MG63 (cell line): ENCODE measurements around the gene MAP3K14. TPM values are rescaled to one million over a fixed set of nuclear protein-coding genes. Genes with fewer than 3 reads are reported as not detected.

Experiments
- DNase-seq: peaks from one replicate; pipeline ENCODE4 v3.0.0-alpha.2; 2020
- H3K27me3 ChIP-seq: fragments of 250-450 bp; sonication (Bioruptor Pico); 2 replicates; pipeline ENCODE4 v1.5.1; 2020; ENCODE audit warnings: mild to moderate bottlenecking, moderate library complexity
- H3K36me3 ChIP-seq: fragments of 250-450 bp; sonication (Bioruptor Pico); 2 replicates; pipeline ENCODE4 v1.5.1; 2020; ENCODE audit warnings: mild to moderate bottlenecking, moderate library complexity
- H3K4me3 ChIP-seq: fragments of 250-450 bp; sonication (Bioruptor Pico); 2 replicates; pipeline ENCODE4 v1.5.1; 2020; ENCODE audit warnings: mild to moderate bottlenecking, moderate library complexity
- H3K9me3 ChIP-seq: fragments of 250-450 bp; sonication (Bioruptor Pico); 2 replicates; pipeline ENCODE4 v1.5.1; 2020; ENCODE audit warnings: mild to moderate bottlenecking, moderate library complexity
- total RNA-seq: library from RNA; depleted of rRNA; stranded (reverse); fragments of >200 nt; shearing (Covaris generic); gene quantifications from 2 replicates; pipeline ENCODE4 v1.2.3, GENCODE V29; 2014; ENCODE audit warnings: low replicate concordance

MAP3K14 gene
- total RNA-seq, 1 experiment from 2014 or later, result 13.4 TPM

DNA sequence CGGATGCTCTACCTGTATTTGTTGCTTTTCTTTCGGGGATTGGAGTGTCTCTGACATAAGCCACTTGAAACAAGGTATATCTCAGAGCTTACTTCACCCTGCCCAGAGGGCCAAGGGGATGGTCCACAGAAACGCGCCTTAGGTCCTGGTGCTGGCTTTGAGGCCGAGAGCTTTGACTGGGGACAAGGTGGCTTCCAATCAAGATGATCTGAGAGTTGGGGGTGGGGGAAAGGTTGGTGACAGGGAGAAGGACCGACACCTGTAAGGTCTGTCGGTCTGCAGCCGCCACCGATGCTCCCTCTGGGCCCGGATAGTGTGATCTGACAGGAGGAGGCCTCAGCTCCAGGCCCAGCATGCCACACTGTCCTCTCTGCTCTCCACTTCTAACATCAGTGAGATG, 33.1 kb downstream of the MAP3K14 start:
- Histone ChIP-seq H3K36me3 (peaks cover 89% of the 10 kb centered on the region), H3K4me3 (no peak overlapping the region), H3K27me3 (no peaks in the 10 kb centered on the region)

GRCh38 chr17:45282683-45283644, 33.9 kb downstream of the MAP3K14 start:
- H3K4me3 ChIP-seq, result no peak overlapping the region
- DNase-seq, result no peak
- H3K27me3 ChIP-seq, result no peaks in the 10 kb centered on the region
- peaks cover 82% of the 10 kb centered on the region for H3K36me3 ChIP-seq
- H3K9me3 ChIP-seq, result no peaks in the 10 kb centered on the region

More for the DNA sequence above, 33.1 kb downstream of the MAP3K14 start:
- DNase-seq, result no peak
- no peaks in the 10 kb centered on the region for H3K9me3 ChIP-seq

GRCh38 chr17:45279898-45280297, 36.9 kb downstream of the MAP3K14 start:
- Histone ChIP-seq H3K9me3 (no peaks in the 10 kb centered on the region), H3K4me3 (no peak overlapping the region), H3K27me3 (no peaks in the 10 kb centered on the region), H3K36me3 (peaks cover 72% of the 10 kb centered on the region)
- no peak for DNase-seq

- DNase-seq, result peak; percentile 64
- Histone ChIP-seq H3K9me3 (no peaks in the 10 kb centered on the region), H3K27me3 (no peaks in the 10 kb centered on the region), H3K36me3 (peaks cover 72% of the 10 kb centered on the region), H3K4me3 (no peak overlapping the region)
Measured at GRCh38 chr17:45277992-45278391, 38.8 kb downstream of the MAP3K14 start.

DNA sequence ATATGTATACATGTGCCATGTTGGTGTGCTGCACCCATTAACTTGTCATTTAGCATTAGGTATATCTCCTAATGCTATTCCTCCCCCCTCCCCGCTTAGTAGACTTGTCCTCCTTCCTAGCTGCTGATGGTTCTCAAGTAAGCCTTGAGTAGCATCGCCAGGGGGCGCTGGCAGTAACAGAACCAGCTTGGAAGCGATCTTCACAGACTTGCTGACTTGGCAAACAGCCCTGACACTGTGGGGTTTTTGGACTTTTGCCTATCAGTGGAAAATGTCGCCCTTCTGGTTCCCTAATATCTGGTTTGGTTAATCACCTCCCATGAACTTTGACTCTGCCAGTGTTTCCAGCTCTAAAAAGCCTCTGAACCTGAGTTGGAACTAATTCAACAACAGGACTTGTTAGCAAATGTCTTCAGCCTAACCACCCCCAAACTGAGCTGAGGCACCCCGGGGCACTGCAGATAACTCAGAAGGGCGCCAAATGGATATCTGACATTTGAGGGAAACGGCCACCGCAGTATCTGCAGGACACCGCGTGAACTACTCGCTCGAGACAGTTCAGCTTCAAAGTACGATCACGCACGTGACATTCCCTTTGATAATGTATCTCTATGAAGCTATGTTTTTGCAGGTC, 39.5 kb downstream of the MAP3K14 start:
- DNase-seq, result peak; percentile 78
- no peaks in the 10 kb centered on the region for H3K27me3 ChIP-seq
- no peak overlapping the region for H3K4me3 ChIP-seq
- H3K36me3 ChIP-seq, result peaks cover 72% of the 10 kb centered on the region
- H3K9me3 ChIP-seq, result no peaks in the 10 kb centered on the region

DNA sequence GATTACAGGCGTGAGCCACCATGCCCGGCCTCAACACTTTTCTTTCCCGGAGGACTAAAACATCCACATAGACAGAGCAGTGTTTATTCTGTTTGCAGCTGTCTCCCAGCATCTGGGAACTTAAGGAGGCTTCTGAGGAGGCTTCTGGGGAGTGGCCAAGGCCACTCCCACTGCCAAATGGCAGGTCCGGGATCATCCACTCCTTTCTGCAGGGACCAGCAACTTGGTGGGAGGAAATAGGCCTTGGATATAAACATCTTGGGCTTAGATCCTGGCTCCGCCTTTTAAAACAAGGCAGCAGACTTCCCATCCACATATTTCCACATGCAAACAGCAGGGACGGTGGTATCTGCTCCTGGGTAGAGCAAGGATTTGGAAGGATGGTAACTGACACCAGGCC, 40.8 kb downstream of the MAP3K14 start:
- H3K9me3 ChIP-seq, result no peaks in the 10 kb centered on the region
- peaks cover 74% of the 10 kb centered on the region for H3K36me3 ChIP-seq
- no peak overlapping the region for H3K4me3 ChIP-seq
- no peaks in the 10 kb centered on the region for H3K27me3 ChIP-seq
- peak; percentile 53 for DNase-seq

DNA sequence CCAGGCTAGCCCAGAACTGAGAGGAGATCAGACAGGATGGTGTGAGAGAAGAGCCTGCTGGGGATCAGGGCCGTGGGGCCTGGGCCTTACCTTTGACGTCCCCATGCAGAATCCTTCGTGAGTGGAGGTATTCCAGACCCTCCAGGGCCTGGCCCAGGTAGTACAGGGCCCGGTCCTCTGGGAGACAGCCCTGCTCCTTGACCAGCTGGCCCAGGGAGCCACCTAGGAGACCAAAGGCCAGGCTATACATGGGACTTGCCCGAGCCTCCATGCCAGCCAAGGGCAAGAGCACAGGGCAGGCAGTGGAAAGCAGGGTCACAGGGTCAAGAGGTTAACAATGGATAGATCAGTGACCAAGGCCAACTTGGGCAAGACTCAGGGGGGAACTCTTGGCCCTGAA, 42.8 kb downstream of the MAP3K14 start:
- no peaks in the 10 kb centered on the region for H3K9me3 ChIP-seq
- no peak for DNase-seq
- H3K4me3 ChIP-seq, result no peak overlapping the region
- no peaks in the 10 kb centered on the region for H3K27me3 ChIP-seq
- peaks cover 79% of the 10 kb centered on the region for H3K36me3 ChIP-seq

DNA sequence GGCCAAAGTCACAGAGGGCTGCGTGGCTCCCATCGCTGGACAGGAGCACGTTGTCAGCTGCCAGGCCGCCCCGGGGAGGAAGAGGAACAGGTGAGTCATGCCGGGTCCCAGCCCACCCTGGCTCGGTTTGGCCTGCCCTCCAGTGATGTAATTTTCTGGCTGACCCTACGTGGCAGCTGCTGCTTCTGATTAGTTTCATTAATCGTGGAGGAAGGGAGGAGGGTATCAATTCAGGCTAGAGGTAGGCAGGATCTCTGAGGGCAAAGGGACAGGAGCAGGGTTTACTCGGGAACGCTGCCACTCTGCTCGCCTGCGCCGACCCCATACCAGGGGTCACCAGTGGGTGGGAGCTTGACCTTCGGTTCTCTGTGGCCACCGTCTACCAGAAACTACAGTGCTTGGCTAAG, 43.3 kb downstream of the MAP3K14 start:
- Histone ChIP-seq H3K9me3 (no peaks in the 10 kb centered on the region), H3K4me3 (no peak overlapping the region), H3K36me3 (peaks cover 84% of the 10 kb centered on the region), H3K27me3 (no peaks in the 10 kb centered on the region)
- DNase-seq, result peak; percentile 32

- no peak for DNase-seq
- peaks cover 94% of the 10 kb centered on the region for H3K36me3 ChIP-seq
- H3K4me3 ChIP-seq, result no peak overlapping the region
- no peaks in the 10 kb centered on the region for H3K27me3 ChIP-seq
- H3K9me3 ChIP-seq, result no peaks in the 10 kb centered on the region
Measured at GRCh38 chr17:45271603-45272002, 45.2 kb downstream of the MAP3K14 start.

DNA sequence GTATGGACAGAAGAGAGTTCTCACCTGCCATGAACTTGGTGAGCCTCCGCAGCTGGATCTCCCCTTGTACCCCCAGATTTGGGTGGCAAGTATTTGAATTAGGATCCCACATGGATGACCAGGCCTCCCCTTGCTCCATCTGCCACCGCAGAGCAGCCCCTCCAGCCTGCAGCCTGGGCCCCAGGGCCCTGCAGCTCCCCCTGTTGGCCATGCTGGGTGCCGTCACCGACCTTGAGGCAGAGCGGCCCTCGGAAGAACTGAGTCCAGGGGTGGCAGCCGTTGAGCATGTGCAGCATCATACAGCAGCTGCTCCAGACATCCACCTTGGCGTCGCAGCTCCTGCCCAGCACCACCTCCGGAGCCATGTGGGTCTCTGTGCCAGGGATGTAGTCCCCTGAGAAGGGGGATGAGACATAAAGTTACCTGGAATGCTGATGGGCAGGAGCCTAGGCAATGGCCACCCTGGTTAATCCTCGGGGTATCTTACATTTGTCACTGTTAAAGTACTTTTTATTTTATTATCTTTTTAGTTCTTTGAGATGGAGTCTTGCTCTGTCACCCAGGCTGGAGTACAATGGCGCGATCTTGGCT, 45.9 kb downstream of the MAP3K14 start:
- Histone ChIP-seq H3K9me3 (no peaks in the 10 kb centered on the region), H3K36me3 (peaks cover 97% of the 10 kb centered on the region), H3K4me3 (no peak overlapping the region), H3K27me3 (no peaks in the 10 kb centered on the region)
- no peak for DNase-seq

DNA sequence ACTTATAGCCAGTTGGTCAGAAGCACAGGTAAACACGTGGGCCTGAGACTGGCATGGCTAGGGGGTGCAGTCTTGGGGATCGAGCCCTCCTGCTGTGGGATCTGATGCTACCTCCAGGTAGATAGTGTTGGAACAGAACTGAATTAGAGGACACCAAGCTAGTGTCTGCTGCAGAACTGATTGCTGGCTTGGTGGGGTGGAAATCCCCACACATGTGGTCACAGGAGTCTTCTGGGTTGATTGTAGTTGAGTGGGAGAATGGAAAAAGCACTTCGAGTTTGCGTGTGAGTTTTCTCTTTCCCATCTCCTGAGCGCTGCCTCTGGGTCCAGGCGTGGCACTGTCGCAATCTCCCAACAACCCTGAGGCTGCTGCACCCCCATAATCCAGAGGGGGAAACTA, 46.9 kb downstream of the MAP3K14 start:
- H3K36me3 ChIP-seq, result peaks cover 97% of the 10 kb centered on the region
- no peak for DNase-seq
- no peaks in the 10 kb centered on the region for H3K9me3 ChIP-seq
- H3K4me3 ChIP-seq, result no peak overlapping the region
- H3K27me3 ChIP-seq, result no peaks in the 10 kb centered on the region

GRCh38 chr17:45267436-45268055, 49.3 kb downstream of the MAP3K14 start:
- DNase-seq, result no peak
- peaks cover 97% of the 10 kb centered on the region for H3K36me3 ChIP-seq
- H3K9me3 ChIP-seq, result no peaks in the 10 kb centered on the region
- H3K4me3 ChIP-seq, result no peak overlapping the region
- H3K27me3 ChIP-seq, result no peaks in the 10 kb centered on the region

DNA sequence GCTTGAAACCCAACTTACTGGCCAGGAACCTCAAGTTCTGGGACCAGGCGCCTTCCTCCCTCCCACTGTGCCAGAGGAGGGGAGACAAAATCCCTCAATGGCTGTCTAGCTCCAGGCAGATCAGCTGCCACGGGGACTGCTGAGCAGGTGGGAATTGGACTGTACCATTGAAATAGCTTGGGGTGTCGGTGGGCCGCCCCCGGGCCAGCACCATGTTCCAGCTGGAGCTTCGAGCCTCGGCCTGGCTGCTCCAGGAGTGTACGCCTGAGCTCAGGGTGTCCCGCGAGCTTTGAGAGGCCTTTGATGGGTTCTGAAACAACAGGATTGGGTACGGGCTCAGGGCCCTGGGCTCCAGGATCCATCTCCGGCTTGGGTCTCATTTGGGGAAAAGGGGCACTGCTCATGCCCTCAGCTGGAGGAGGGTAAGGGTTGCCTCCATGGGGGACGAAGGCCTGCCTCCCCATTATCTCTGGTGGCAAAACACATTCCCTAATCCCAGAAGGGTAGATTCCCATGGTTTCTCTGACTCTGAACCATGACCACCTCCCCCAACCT, 50.4 kb downstream of the MAP3K14 start:
- Histone ChIP-seq H3K27me3 (no peaks in the 10 kb centered on the region), H3K4me3 (no peak overlapping the region), H3K9me3 (no peaks in the 10 kb centered on the region), H3K36me3 (peaks cover 97% of the 10 kb centered on the region)
- no peak for DNase-seq

GRCh38 chr17:45265821-45266220, 51.0 kb downstream of the MAP3K14 start:
- H3K36me3 ChIP-seq, result peaks cover 93% of the 10 kb centered on the region
- H3K4me3 ChIP-seq, result no peak overlapping the region
- no peaks in the 10 kb centered on the region for H3K27me3 ChIP-seq
- peak; percentile 85 for DNase-seq
- no peaks in the 10 kb centered on the region for H3K9me3 ChIP-seq

GRCh38 chr17:45264988-45265387, 51.8 kb downstream of the MAP3K14 start:
- no peak for DNase-seq
- no peak overlapping the region for H3K4me3 ChIP-seq
- H3K27me3 ChIP-seq, result no peaks in the 10 kb centered on the region
- peaks cover 87% of the 10 kb centered on the region for H3K36me3 ChIP-seq
- H3K9me3 ChIP-seq, result no peaks in the 10 kb centered on the region

DNA sequence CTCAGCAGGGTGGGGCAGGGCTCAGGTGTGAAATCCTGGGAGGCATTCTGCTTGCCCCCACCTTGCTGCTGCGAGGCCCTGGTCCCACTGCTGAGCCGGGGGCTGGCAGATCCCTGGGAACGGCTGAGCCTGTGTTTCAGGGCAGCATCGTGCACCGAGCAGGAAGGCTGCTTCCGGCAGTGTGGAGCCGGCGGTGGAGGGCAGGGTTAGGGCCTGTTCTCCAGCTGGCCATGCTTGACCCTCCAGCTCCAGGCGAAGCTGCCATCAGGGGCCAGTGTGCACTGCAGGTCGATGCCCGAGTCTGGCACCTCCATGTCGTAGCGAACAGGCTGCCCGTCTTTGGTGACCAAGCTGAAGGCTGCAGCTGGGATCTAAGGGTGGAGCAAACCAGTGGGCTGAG, 52.4 kb downstream of the MAP3K14 start:
- H3K36me3 ChIP-seq, result peaks cover 82% of the 10 kb centered on the region
- no peak for DNase-seq
- H3K27me3 ChIP-seq, result no peaks in the 10 kb centered on the region
- H3K9me3 ChIP-seq, result no peaks in the 10 kb centered on the region
- H3K4me3 ChIP-seq, result no peak overlapping the region

- DNase-seq, result no peak
- H3K36me3 ChIP-seq, result peaks cover 72% of the 10 kb centered on the region
Measured at GRCh38 chr17:45263477-45263860, 53.4 kb downstream of the MAP3K14 start.

More at GRCh38 chr17:45263477-45263860, 53.4 kb downstream of the MAP3K14 start:
- Histone ChIP-seq H3K4me3 (no peak overlapping the region), H3K27me3 (no peaks in the 10 kb centered on the region), H3K9me3 (no peaks in the 10 kb centered on the region)
